GM18517 (cell line): ENCODE data around the gene LMNA.
"Not testable (repeated sequence)": the region's sequence is repeated elsewhere in the genome, so short reads cannot be mapped to it uniquely, and the experiment has no call there.

Experiments used
- ATAC-seq: cut with Tn5 transposase; IDR thresholded peaks from one replicate; pipeline ENCODE4 v1.9.1; 2021; ENCODE audit warnings: mild to moderate bottlenecking, moderate library complexity; ENCODE audit not compliant: unreplicated experiment

Gene LMNA

GRCh38 chr1:156157506-156157905 is 43.0 kb downstream of the LMNA start:
- ATAC-seq, result no peak

GRCh38 chr1:156157966-156158365 is 43.5 kb downstream of the LMNA start:
- ATAC-seq, result no peak

GRCh38 chr1:156160000-156160742 is 45.7 kb downstream of the LMNA start:
- ATAC-seq, result no peak

GRCh38 chr1:156160743-156161171 is 46.2 kb downstream of the LMNA start:
- no peak for ATAC-seq

GRCh38 chr1:156162430-156163037 is 48.0 kb downstream of the LMNA start:
- no peak for ATAC-seq

- no peak for ATAC-seq
Observed at GRCh38 chr1:156163712-156164111, 49.2 kb downstream of the LMNA start.

- no peak for ATAC-seq
Observed at GRCh38 chr1:156164125-156164831, 49.8 kb downstream of the LMNA start.

GRCh38 chr1:156165083-156165482 is 50.6 kb downstream of the LMNA start:
- ATAC-seq, result no peak

GRCh38 chr1:156167536-156167935 is 53.0 kb downstream of the LMNA start:
- no peak for ATAC-seq

- ATAC-seq, result no peak
Observed at GRCh38 chr1:156172696-156173470, 58.4 kb downstream of the LMNA start.

GRCh38 chr1:156176610-156177210 is 62.2 kb downstream of the LMNA start:
- no peak for ATAC-seq

GRCh38 chr1:156177919-156178654 is 63.6 kb downstream of the LMNA start:
- ATAC-seq, result no peak

GRCh38 chr1:156180471-156180870 is 66.0 kb downstream of the LMNA start:
- ATAC-seq, result no peak

- not testable (repeated sequence) for ATAC-seq
Observed at GRCh38 chr1:156181391-156181924, 66.9 kb downstream of the LMNA start.

GRCh38 chr1:156182010-156182779 is 67.7 kb downstream of the LMNA start:
- not testable (repeated sequence) for ATAC-seq

GRCh38 chr1:156186347-156187177 is 72.1 kb downstream of the LMNA start:
- not testable (repeated sequence) for ATAC-seq
